Liver (tissue), 9 donors: ENCODE measurements around the gene NRSN2. TPM values are rescaled to one million over a fixed set of nuclear protein-coding genes. Genes with fewer than 3 reads are reported as not detected.

Experiments used
- DNase-seq: peaks from one replicate; pipeline ENCODE4 v3.0.0-alpha.2; 2017; ENCODE audit warnings: low spot score
- H3K27ac ChIP-seq, 2 donors: one replicate each; pipeline ENCODE4 v1.7.0; 2013; ENCODE audit warnings: inconsistent platforms in 2 of 2, low read length in 2 of 2, control low read depth in 1 of 2, low read depth in 1 of 2, mild to moderate bottlenecking in 1 of 2
- H3K27me3 ChIP-seq, 4 donors: one replicate each; pipeline versions ENCODE4 v1.6.1 to v1.7.0; 2013; ENCODE audit warnings: low read length in 3 of 4, inconsistent platforms in 1 of 4, mild to moderate bottlenecking in 1 of 4, moderate library complexity in 1 of 4; ENCODE audit not compliant: control insufficient read depth in 4 of 4, insufficient read depth in 4 of 4
- H3K36me3 ChIP-seq, 4 donors: one replicate each; pipeline versions ENCODE4 v1.6.1 to v1.7.0; 2013; ENCODE audit warnings: low read length in 3 of 4, mild to moderate bottlenecking in 3 of 4, low read depth in 1 of 4, moderate library complexity in 1 of 4; ENCODE audit not compliant: control insufficient read depth in 4 of 4, insufficient read depth in 3 of 4
- H3K4me1 ChIP-seq, 4 donors: one replicate each; pipeline versions ENCODE4 v1.6.1 to v1.7.0; 2013; ENCODE audit warnings: low read length in 3 of 4, mild to moderate bottlenecking in 3 of 4, moderate library complexity in 1 of 4; ENCODE audit not compliant: control insufficient read depth in 4 of 4, insufficient read depth in 4 of 4
- H3K4me3 ChIP-seq, 3 donors: one replicate each; pipeline versions ENCODE4 v1.6.1 to v1.7.0; 2013; ENCODE audit warnings: low read length in 3 of 3, control low read depth in 1 of 3, low read depth in 1 of 3, mild to moderate bottlenecking in 1 of 3
- H3K9ac ChIP-seq, 2 donors: one replicate each; pipeline ENCODE4 v1.7.0; 2013; ENCODE audit warnings: low read length in 2 of 2, mild to moderate bottlenecking in 2 of 2, moderate library complexity in 2 of 2, control low read depth in 1 of 2, low read depth in 1 of 2
- H3K9me3 ChIP-seq, 4 donors: one replicate each; pipeline versions ENCODE4 v1.6.1 to v1.7.0; 2013; ENCODE audit warnings: low read length in 3 of 4; ENCODE audit not compliant: control insufficient read depth in 4 of 4
- ATF3 ChIP-seq: IDR thresholded peaks from 2 replicates; pipeline ENCODE4 v1.6.1; 2016; ENCODE audit warnings: antibody characterized with exemption
- EGR1 ChIP-seq, 2 donors: IDR thresholded peaks; 2 replicates each; pipeline ENCODE4 v1.6.1; 2016 to 2018; ENCODE audit warnings: antibody characterized with exemption in 2 of 2, low read depth in 2 of 2
- FOXA1 ChIP-seq: IDR thresholded peaks from 2 replicates; pipeline ENCODE4 v1.6.1; 2016; ENCODE audit warnings: antibody characterized with exemption
- FOXA2 ChIP-seq: IDR thresholded peaks from 2 replicates; pipeline ENCODE4 v1.6.1; 2016; ENCODE audit warnings: antibody characterized with exemption
- GABPA ChIP-seq, 2 donors: IDR thresholded peaks in 1 of 2; conservative IDR thresholded peaks in 1 of 2; 2 replicates each; pipeline ENCODE4 v1.6.1; 2016; ENCODE audit warnings: antibody characterized with exemption in 2 of 2, mild to moderate bottlenecking in 1 of 2, moderate library complexity in 1 of 2
- HNF4A ChIP-seq, 2 donors: conservative IDR thresholded peaks; 2 replicates each; pipeline ENCODE4 v1.6.1; 2016; ENCODE audit warnings: antibody characterized with exemption in 2 of 2, mild to moderate bottlenecking in 2 of 2
- HNF4G ChIP-seq: IDR thresholded peaks from 2 replicates; pipeline ENCODE4 v1.6.1; 2016; ENCODE audit warnings: antibody characterized with exemption
- JUND ChIP-seq, 2 donors: IDR thresholded peaks; 2 replicates each; pipeline ENCODE4 v1.6.1; 2016; ENCODE audit warnings: antibody characterized with exemption in 2 of 2
- NR2F2 ChIP-seq: IDR thresholded peaks from 2 replicates; pipeline ENCODE4 v1.6.1; 2016; ENCODE audit warnings: antibody characterized with exemption
- RAD21 ChIP-seq, 2 donors: IDR thresholded peaks; 2 replicates each; pipeline ENCODE4 v1.6.1; 2016; ENCODE audit warnings: antibody characterized with exemption in 2 of 2, mild to moderate bottlenecking in 2 of 2
- RXRA ChIP-seq, 2 donors: IDR thresholded peaks; 2 replicates each; pipeline ENCODE4 v1.6.1; 2017 to 2018; ENCODE audit warnings: antibody characterized with exemption in 2 of 2, mild to moderate bottlenecking in 1 of 2
- SP1 ChIP-seq: IDR thresholded peaks from 2 replicates; pipeline ENCODE4 v1.6.1; 2018; ENCODE audit warnings: antibody characterized with exemption, mild to moderate bottlenecking
- TAF1 ChIP-seq: conservative IDR thresholded peaks from 2 replicates; pipeline ENCODE4 v1.6.1; 2016; ENCODE audit warnings: antibody characterized with exemption, mild to moderate bottlenecking
- YY1 ChIP-seq: IDR thresholded peaks from 2 replicates; pipeline ENCODE4 v1.6.1; 2016; ENCODE audit warnings: antibody characterized with exemption, mild to moderate bottlenecking
- WGBS: extraction: QIAGEN DNeasy Blood & Tissue Kit; methylation state at CpG from one replicate; pipeline ENCODE4 v1.1.7; 2013; 5-methylcytosine and 5-hydroxymethylcytosine counted together
- polyA plus RNA-seq, 2 donors: library from polyadenylated mRNA; stranded (reverse) in 1 of 2; unstranded in 1 of 2; fragments of 200-250 nt in 1 of 2; fragments of >200 nt in 1 of 2; fragmentation: Nextera tagmentation in 1 of 2; extraction: Ambion mirVana in 1 of 2; gene quantifications; one replicate each; pipeline versions ENCODE4 v1.2.1 to v1.2.3, GENCODE V29; 2013 to 2015
- total RNA-seq, 2 donors: library from RNA; depleted of rRNA; stranded (reverse); fragments of >200 nt; gene quantifications; one replicate each; pipeline ENCODE4 v1.2.3, GENCODE V29; 2014
- TF ChIP-seq, protein P1 (sequence below): IDR thresholded peaks from 2 replicates; pipeline ENCODE4 v1.6.1; 2016; ENCODE audit warnings: antibody characterized with exemption
- TF ChIP-seq, protein P2 (sequence below): IDR thresholded peaks from 2 replicates; pipeline ENCODE4 v1.6.1; 2016; ENCODE audit warnings: antibody characterized with exemption, mild to moderate bottlenecking
- TF ChIP-seq, protein P3 (sequence below): IDR thresholded peaks from 2 replicates; pipeline ENCODE4 v1.6.1; 2016; ENCODE audit warnings: antibody characterized with exemption
- TF ChIP-seq, protein P4 (sequence below): fragments of 150-350 bp; IDR thresholded peaks from 2 replicates; pipeline ENCODE4 v1.5.1; 2017; ENCODE audit warnings: improper control_type of control experiment, low read depth, low read length; ENCODE audit not compliant: missing input control
- donor health status: healthy.
- donor health status: healthy.
- donor health status: healthy.
- donor health status: healthy.
- donor health status: healthy.

The NRSN2 gene
- total and polyA plus RNA-seq, 4 donors, result 1.9 to 12.0 (median 4.7) TPM

DNA sequence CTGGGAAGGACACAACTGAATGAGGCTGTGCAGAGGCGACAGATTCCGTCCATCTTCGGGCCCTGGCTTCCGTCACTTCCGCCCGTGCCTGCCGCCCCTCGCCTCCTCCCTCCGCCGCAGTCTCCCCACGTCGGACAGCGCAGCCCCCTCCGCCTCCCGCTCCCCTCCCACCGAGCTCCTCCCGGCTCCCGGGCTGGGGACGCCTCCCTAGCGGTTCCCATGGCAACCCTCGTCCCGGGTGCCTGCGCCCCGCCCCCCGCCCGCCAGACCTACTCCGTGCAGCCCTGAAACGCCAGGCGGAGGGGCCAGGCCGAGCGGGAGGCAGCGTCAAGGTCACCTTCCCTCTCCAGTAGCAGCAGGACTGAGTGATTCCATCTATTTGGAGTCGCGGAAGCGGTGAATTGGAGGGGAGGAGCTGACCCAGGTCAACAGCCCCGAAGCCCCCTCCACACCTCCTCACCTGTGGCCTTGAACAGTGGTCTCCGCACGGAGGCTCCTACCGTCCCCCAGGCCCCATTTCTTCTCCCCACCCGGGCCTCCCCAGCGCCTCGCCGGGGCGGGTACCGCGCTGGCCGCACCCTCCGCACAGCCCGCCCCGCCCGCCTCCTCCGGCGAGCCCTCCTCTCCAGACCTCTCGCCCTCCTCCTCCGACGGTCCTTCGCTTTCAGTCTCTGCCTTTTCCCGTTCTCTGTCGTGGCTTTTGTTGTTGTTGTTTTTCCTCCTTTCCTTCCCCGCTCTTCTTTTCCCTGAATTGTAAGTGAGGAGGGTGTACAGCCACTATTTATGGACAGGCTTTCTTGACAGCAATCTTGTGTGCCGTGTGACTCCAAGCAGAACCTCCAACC, 951 bp downstream of the NRSN2 start:
- TF ChIP-seq ATF3 (no peak), GABPA (IDR thresholded peaks at IDR 0.05 in 1 of 2, conservative IDR thresholded peaks at IDR 0.05 in 1 of 2) (peak; percentile 19 to 54), EGR1 (IDR thresholded peaks at IDR 0.05; ENCODE audit: low read depth in 2 of 2) (no peak), HNF4A (conservative IDR thresholded peaks at IDR 0.05) (no peak), RXRA (IDR thresholded peaks at IDR 0.05) (no peak), HNF4G (no peak)
- TF ChIP-seq, protein P1, sequence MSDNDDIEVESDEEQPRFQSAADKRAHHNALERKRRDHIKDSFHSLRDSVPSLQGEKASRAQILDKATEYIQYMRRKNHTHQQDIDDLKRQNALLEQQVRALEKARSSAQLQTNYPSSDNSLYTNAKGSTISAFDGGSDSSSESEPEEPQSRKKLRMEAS, result no peak
- DNase-seq, result peak; percentile 82
- Histone ChIP-seq H3K36me3 (no peaks in the 10 kb centered on the region), H3K9ac (peak overlapping the region in 1 of 2 donors; percentile 31), H3K4me1 (peaks cover 0 to 23% (median 13%) of the 10 kb centered on the region in 4 donors), H3K4me3 (peak overlapping the region; percentile 63 to 72 (median 67)), H3K9me3 (no peaks in the 10 kb centered on the region), H3K27me3 (no peaks in the 10 kb centered on the region), H3K27ac (peak overlapping the region; percentile 52 to 85)
- 1% methylated on average over 61 of the region's 61 CpGs for WGBS

- H3K27me3 ChIP-seq, result no peaks in the 10 kb centered on the region
- 82% methylated on average over 19 of the region's 19 CpGs for WGBS
- no peak overlapping the region for H3K4me3 ChIP-seq
- no peaks in the 10 kb centered on the region for H3K9me3 ChIP-seq
- no peaks in the 10 kb centered on the region for H3K36me3 ChIP-seq
- peaks cover 0 to 23% (median 13%) of the 10 kb centered on the region in 4 donors for H3K4me1 ChIP-seq
- no peak overlapping the region for H3K9ac ChIP-seq
- no peak overlapping the region for H3K27ac ChIP-seq
- TF ChIP-seq RAD21 (IDR thresholded peaks at IDR 0.05) (peak in 1 of 2 donors; percentile 36), FOXA2 (peak; percentile 87), SP1 (peak; percentile 67), HNF4G (peak; percentile 38), RXRA (IDR thresholded peaks at IDR 0.05) (peak; percentile 60 to 79), ATF3 (no peak), NR2F2 (no peak), TAF1 (no peak), FOXA1 (peak; percentile 77), JUND (IDR thresholded peaks at IDR 0.05) (no peak), GABPA (IDR thresholded peaks at IDR 0.05 in 1 of 2, conservative IDR thresholded peaks at IDR 0.05 in 1 of 2) (no peak), HNF4A (conservative IDR thresholded peaks at IDR 0.05) (peak; percentile 80 to 87), EGR1 (IDR thresholded peaks at IDR 0.05; ENCODE audit: low read depth in 2 of 2) (no peak), YY1 (no peak)
- TF ChIP-seq, protein P1, result no peak
- TF ChIP-seq, protein P2, sequence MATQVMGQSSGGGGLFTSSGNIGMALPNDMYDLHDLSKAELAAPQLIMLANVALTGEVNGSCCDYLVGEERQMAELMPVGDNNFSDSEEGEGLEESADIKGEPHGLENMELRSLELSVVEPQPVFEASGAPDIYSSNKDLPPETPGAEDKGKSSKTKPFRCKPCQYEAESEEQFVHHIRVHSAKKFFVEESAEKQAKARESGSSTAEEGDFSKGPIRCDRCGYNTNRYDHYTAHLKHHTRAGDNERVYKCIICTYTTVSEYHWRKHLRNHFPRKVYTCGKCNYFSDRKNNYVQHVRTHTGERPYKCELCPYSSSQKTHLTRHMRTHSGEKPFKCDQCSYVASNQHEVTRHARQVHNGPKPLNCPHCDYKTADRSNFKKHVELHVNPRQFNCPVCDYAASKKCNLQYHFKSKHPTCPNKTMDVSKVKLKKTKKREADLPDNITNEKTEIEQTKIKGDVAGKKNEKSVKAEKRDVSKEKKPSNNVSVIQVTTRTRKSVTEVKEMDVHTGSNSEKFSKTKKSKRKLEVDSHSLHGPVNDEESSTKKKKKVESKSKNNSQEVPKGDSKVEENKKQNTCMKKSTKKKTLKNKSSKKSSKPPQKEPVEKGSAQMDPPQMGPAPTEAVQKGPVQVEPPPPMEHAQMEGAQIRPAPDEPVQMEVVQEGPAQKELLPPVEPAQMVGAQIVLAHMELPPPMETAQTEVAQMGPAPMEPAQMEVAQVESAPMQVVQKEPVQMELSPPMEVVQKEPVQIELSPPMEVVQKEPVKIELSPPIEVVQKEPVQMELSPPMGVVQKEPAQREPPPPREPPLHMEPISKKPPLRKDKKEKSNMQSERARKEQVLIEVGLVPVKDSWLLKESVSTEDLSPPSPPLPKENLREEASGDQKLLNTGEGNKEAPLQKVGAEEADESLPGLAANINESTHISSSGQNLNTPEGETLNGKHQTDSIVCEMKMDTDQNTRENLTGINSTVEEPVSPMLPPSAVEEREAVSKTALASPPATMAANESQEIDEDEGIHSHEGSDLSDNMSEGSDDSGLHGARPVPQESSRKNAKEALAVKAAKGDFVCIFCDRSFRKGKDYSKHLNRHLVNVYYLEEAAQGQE, result no peak
- TF ChIP-seq, protein P3, sequence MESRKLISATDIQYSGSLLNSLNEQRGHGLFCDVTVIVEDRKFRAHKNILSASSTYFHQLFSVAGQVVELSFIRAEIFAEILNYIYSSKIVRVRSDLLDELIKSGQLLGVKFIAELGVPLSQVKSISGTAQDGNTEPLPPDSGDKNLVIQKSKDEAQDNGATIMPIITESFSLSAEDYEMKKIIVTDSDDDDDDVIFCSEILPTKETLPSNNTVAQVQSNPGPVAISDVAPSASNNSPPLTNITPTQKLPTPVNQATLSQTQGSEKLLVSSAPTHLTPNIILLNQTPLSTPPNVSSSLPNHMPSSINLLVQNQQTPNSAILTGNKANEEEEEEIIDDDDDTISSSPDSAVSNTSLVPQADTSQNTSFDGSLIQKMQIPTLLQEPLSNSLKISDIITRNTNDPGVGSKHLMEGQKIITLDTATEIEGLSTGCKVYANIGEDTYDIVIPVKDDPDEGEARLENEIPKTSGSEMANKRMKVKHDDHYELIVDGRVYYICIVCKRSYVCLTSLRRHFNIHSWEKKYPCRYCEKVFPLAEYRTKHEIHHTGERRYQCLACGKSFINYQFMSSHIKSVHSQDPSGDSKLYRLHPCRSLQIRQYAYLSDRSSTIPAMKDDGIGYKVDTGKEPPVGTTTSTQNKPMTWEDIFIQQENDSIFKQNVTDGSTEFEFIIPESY, result no peak
- TF ChIP-seq, protein P4, sequence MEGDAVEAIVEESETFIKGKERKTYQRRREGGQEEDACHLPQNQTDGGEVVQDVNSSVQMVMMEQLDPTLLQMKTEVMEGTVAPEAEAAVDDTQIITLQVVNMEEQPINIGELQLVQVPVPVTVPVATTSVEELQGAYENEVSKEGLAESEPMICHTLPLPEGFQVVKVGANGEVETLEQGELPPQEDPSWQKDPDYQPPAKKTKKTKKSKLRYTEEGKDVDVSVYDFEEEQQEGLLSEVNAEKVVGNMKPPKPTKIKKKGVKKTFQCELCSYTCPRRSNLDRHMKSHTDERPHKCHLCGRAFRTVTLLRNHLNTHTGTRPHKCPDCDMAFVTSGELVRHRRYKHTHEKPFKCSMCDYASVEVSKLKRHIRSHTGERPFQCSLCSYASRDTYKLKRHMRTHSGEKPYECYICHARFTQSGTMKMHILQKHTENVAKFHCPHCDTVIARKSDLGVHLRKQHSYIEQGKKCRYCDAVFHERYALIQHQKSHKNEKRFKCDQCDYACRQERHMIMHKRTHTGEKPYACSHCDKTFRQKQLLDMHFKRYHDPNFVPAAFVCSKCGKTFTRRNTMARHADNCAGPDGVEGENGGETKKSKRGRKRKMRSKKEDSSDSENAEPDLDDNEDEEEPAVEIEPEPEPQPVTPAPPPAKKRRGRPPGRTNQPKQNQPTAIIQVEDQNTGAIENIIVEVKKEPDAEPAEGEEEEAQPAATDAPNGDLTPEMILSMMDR, result no peak
- no peak for DNase-seq
Observed at GRCh38 chr20:348972-349841, 2.3 kb downstream of the NRSN2 start.
